NCI-H226 (cell line): ENCODE measurements around the gene CHCHD10.

Experiments
- DNase-seq: peaks from one replicate; pipeline ENCODE4 v3.0.0-alpha.2; 2015

The CHCHD10 gene

DNA sequence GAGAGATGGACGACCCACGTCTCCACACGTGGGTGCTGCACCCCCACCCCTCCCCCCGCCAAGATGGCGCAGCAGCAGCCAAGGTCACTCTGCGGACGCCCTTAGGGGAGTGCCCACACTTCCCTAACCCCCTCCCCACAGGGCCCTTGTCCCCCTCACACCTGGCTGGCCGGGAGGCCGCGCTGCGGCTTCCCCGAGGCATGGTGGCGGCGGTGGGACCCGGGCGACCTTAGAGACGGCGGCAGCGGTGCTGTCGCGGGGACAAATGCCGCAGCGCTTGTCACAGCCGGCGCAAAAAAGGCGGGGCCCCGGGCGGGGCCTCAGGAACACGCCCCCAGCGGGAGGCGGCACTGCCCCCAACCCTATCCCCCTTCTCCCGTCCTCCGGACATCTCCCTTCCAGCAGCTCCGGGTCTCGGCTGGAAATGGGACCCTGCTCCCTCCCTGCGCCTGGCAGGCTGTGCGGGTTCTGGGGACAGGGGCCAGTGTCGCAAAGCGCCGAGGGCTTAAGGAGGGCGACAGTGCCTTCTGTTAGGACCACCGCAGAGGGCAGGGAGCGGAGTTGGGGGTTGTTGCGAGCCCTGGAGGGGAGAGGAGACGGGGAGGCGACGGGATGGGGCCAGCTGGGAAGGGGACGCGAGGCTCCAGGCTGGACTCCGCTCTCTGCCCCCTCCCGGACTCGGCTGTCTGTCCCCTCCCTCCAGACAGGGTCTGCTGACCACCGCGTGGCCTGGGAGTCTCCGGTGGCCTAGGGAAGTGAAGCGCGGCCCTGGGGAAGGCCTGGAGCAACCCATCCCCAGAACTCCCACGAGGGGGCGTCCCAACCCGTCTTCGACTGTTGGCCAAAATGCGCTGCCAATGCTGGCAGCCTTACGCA lies at the start of gene CHCHD10:
TSS of gene CHCHD10 (minus strand) at position 300 of the 876 bp plus-strand sequence. CDS start at position 202, 98 bp downstream.
- DNase-seq, result no peak

DNA sequence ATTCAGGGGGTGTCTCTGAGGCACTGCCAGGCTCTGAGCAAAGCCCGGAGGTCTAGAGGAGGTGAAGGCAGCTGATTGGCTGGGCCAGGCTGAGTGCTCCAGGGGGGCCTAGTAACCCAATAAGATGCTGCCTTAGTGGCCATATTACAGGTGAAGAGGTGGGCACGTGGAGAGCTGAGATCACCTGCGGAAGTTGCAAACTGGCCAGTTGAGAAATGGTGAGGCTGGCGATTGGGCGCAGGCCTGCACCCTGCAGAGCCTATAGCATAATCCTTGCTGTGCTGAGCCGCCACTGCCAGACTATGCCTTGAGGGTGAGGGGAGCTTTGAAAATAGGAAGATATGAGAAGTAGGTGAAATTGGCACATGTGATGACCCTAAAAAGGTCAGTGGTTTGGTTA lies 49.4 kb upstream of the CHCHD10 start:
- DNase-seq, result no peak

DNA sequence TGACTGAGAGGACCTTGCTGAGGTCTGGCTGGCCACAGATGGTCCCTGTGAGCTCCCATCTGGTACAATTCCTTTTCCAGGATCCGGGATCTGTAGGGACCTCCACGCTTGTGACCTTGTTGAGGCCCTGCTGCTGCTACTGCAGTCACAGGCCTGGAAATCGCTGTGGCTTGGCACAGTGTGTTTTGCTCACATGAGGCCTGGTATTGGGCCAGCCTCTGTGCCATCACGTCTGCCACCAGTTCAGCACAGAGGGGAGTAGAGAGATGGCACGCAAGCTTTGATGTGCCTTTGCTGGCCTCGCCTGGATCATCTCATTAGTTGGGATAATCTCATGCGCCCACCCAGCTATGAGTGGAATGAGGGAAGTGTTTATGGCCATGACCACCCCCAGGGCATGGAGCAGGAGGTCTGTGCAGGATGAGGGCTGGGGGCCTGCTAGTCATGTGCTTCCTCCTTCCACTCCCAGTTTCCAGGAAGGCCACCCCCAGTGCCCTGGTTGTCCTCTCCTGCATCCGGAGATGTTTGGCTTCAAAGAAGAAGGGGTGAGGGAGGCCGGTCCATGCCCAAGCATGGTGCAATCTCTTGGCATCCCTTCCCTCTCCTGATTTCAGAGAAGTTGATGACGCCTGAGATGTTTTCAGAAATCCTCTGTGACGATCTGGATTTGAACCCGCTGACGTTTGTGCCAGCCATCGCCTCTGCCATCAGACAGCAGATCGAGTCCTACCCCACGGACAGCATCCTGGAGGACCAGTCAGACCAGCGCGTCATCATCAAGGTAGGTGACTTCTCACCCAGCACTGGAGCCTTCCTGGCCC lies 48.6 kb upstream of the CHCHD10 start:
- DNase-seq, result no peak

DNA sequence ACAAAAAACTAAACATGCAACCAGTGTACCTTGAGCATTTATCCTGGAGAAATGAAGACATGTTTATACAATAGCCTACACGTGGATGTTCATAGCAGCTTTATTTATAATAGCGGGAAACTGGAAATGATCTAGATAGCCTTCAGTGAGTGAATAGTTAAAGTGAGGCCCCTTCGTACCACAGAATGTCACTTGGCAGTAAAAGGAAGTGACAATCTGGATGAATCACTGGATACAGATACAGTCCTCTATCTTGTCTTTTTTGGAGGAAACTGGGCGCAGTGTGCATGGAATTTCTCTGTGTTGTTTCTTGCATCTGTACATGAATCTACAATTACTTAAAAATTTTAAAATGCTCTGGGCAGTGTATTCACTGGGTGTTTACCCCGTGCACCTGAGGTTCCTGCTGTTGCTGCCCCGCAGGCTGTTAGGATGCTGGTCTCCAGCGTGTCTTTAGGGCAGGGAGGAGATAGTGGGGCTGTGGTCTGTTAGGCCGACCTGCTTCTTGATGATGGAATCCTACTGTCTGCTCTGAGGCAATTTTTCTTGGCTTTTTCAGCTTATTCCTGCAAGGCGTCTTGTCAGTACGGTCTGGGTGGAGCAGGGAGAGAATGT lies 47.9 kb upstream of the CHCHD10 start:
- no peak for DNase-seq

DNA sequence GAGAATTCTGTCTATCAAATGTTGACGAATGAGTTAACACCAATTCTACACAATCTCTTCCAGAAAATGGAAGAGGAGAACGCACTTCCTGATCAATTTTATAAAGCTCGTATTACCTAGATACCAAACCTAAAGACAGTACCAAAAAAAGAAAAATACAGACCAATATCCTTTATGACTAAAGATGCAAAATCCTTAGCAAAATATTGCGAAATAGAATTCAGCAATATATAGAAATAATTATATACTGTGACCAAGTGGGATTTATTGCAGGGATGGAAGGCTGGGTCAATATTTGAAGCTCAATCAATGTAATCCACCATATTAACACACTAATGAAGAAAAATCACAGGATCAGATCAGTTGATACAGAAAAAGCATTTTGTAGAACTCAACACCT lies 44.6 kb upstream of the CHCHD10 start:
- DNase-seq, result no peak

DNA sequence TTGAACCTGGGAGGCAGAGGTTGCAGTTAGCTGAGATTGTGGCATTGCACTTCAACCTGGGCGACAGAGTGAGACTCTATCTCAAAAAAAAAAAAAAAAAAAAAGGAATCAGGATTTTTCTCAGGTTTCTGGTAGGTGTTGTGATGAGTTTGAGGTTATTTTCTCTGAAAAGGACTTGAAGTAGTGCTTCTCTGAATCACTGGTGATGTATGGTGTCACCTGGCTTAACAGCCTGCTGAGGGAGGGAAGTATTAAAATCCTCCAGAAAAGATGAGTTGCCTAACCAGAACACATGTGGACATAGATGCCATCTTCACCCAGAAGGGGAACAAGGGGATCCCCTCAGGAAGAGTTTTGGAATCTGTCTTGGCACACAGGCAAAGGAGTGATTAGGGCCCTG lies 39.1 kb upstream of the CHCHD10 start:
- no peak for DNase-seq

DNA sequence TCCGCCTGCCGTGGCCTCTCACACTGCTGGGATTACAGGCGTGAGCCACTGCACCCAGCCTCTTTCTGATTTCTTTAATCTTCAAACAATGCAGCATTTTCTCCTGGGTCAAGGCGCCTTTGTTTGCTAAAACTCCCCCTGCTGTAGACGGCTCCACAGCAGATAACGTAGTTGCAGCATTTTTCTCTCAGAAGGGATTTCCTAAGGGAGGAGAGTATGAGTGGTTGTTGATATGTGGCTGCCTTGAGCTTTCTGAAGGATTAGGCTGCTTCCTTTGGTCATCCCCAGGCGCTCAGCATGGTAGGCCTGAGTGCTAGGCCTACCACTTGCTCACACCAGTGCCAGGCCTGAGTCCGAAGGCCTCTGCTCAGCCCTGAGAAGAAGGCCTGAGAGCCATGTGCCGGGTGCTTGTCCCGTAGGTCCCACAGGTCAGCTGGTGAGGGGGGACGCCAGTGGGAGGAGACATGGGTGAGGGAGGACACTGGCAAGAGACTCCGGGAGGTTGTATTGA lies 37.1 kb upstream of the CHCHD10 start:
- DNase-seq, result no peak

DNA sequence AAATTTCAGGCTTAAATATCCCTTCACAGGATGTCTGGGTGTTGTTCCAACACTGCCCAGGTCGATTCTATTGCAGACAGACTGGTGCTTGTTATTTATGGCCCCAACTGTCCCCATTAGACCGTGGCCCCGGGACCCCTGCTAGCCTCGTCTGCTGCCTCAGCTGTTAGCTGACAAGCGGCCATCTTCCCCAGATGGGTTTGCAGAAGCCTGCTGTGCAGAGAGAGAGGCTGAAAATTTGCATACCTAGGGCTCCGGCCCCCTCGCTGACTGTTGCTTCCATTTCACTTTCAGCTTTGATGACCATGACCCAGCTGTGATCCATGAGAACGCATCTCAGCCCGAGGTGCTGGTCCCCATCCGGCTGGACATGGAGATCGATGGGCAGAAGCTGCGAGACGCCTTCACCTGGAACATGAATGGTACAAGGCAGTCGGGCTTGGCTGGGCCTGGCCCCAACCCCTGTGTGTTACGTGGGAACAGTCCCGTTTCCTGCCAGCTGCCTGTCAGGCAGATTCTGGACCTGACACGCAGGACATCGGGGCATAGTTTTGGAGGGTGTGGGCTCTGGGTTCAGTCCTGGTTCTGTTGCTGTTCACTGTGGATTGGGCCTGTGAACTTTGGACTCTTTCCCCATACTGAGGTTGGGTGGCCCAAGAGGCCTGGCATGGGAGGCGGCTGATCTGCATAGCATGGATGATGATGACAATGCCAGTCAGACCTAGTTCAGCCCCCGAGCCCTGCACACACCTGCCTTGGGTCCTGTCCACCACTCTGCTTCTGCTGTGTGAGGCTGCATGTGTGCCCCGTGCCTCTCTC lies 35.4 kb upstream of the CHCHD10 start:
- no peak for DNase-seq

DNA sequence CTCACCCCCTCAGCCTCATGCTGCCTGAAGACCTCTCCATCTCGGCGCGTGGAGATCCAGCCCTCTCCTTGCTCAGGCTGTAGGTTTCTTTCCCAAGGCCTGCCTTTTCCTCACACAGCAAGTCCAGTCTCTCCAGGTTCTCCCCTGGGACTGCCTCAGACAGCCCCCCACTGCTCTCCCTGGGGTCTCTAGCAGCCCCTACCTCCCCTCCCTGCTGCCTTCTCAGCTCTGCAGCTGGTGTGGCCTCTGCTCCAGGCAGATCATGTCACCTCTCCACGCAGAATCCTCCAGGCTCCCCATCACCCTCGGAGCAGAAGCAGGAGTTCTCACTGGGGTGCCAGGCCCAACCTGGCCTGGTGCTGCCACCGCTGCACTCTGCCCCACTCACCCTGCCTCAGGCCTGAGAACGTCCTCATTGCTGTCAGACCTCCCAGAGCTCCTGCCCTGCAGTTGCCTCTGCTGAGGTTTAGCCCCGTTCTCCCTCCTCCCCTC lies 34.2 kb upstream of the CHCHD10 start:
- DNase-seq, result no peak

DNA sequence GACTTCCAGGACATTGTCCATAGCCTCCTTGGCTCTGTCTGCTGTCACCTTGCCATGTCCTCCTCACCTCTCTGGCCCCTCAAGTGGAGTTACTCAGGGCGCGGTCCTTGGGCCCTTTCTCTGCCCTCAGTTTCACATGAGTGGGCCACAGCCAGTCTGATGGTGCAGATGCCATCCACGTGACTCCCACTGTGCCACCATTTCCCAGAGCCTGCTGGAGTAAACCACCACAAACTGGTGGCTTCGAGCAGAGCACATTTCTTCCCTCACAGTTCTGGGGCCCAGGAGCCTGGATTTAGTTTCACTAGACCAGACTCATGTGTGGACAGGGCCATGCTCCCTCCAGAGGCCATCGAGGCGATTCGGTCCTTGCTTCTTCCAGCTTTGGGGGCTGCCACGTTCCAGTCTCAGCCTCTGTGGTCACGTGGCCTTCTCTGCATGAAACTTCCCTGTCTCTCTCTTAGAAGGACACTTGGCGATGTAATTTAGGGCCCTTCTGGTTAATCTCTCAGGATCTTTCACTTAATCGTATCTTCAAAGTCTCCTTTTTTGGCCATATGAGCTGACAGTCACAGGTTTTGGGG lies 33.6 kb upstream of the CHCHD10 start:
- DNase-seq, result no peak

DNA sequence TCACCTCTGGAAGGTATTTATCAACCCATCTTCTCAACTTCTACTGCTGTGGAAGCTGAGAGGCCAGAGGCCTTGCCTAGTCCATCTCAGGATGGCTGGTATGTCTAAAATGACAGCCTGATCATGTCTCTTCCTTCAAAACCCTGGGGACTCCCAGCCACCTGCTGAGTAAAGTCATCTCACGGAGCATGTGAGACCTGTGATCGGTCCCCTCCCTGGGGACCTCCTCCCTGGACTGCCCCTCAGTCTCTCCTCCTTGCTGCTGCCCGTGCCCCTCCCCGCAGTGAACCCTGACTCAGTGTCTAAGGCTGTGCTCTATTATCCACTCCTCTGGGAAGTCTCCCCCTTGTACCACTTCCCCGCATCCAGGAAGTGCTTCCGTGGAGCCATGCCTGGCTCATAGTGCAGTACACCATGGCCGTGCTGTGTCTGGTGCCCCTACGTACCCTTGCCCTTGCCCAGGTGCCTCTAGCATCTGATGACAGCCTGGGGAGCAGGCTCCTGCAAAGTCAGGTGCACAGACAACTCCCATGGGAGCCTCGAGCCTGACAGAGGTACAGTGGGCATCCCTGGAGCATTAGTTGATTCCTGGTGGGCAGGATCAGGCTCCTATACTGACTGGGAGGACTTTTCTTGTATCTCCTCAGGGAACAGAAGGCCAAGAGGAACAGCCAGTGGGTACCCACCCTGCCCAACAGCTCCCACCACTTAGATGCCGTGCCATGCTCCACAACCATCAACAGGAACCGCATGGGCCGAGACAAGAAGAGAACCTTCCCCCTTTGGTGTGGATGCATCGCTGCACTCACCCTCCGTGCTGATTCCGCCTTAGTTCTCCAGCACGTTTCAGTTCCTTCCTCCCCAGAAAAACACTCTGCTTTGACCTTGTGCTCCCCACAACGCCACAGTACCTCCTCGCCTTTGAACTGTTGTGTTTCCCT lies 32.8 kb upstream of the CHCHD10 start:
- no peak for DNase-seq

DNA sequence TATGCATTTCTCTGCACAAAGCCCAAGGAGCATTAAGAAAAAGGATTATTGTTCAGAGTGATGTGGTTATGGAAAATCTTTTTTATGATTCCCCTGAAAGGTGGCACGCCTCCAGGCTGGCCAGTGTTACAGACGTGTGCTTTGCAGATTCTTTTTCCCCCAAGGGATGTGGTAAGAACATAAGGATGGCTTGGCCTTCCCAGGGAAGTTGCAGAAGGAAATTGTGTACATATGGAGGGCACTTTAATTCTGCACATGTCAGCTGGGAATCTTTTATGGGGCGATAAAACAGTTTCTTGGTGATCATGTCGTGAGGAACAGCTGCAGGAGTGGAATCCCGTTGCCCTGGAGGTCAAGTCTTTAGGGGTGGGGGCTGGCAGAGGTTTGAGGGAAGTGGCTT lies 28.7 kb upstream of the CHCHD10 start:
- DNase-seq, result no peak

DNA sequence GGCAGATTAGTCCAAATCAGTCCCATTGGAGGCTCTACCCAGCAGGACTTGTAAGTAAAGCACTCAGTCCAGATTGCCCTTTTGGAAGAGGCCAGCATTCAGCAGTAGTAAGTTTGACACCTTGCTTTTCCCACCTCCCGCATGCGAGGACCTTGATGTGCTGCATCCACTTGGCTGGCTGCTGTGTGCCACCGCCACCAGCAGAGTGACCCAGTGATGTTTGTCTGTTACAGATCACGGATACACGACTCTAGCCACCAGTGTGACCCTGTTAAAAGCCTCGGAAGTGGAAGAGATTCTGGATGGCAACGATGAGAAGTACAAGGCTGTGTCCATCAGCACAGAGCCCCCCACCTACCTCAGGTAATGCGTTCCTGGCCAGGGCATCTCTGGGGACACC lies 25.6 kb upstream of the CHCHD10 start:
- DNase-seq, result no peak

DNA sequence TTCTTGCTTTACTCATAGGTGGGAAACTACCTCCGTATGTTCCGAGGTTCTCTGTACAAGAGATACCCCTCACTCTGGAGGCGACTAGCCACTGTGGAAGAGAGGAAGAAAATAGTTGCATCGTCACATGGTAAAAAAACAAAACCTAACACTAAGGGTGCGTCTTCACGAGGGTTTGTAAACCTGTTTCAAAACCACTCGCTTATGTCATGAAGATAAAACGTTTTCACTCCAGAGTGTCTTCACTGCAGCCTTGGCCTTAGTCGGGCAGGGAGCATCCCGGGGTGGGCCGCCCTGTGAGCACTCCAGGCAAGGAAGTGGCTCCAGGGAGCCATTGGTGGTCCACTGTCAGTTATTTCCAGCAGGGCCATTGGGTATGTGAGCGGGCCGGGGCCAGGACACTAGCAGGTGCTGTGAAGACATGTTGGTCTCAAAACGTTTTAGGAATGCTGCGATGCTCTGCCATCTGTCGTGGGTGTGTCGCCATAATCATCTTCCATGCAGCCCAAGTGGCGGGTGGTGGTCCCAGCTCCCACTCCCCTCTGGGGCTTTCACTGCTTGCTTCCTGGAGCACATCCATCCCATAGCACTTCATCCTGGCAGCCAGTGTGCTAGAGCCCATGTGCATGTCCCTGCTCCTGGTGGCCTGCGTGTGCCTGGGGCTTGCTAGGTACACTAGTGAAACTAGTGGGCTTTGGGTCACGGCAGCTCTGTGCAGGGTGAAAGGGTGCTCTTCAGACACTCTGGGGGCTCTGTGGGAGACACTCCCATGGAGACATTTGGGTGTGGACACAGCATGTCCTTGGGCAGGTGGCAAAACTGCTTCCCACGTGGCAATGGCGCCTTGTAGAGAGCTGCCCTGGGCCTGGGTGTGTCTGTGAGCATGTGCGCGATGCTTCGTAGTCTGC lies 24.2 kb upstream of the CHCHD10 start:
- DNase-seq, result no peak

DNA sequence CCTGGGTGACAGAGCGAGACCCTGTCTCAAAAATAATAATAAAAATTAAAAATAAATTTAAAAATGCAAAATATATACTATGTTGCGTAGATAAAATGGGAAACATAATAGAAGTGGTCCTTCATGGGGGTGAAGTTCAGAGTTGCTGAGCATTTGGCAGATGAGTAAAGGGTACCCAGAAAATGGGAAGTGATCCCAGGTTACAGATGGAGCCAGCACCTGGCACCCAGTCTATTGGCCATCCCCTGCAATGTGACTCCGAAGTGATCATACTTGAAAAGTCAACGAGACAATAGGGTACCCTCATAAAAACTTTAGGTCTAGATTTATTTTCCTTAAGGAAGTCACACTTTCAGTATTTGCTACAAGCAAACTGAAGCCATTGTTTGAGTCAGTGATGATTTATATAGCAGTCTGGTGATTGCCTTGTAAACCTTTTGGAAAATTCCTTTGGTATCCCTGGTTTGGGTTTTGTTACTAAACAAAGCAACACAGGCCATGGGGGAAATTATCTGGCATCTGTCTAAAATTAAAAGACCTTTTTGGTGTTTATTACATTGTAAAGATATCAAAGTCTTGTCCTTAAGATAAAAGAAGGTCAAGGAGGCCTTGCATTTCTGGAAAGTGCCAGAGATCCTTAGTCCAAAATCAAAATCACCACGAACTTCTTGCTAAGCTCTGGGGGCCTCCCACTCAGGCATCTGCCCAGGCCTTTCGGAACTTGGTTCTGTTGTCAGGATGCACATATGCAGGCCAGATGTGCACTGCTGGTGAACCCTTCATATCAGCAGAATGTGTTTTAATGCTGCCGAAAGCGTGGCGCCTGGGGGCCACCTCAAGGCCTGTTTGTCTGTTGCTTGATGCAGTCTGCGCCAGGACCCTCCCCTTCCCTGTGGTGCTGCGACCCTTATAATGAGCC lies 23.3 kb upstream of the CHCHD10 start:
- no peak for DNase-seq

DNA sequence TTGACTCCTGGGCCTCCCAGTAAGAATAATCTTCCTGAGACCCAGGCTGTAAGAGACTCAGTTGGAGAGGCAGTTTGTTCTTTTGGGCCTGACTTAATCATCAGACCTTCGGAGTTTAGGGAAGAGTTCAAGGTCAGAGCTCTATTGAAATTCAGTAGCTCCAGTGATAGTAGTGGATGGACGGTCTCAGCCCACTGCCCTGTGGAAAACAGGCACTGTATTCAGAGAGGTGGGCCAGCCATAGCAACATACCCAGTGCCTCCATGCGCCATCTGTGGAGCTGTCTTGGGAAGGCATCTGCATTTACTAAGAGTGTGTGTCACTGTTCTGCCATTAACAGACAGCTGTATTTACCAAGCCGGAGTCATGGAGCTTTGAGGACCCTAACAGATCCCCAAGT lies 21.9 kb upstream of the CHCHD10 start:
- no peak for DNase-seq

DNA sequence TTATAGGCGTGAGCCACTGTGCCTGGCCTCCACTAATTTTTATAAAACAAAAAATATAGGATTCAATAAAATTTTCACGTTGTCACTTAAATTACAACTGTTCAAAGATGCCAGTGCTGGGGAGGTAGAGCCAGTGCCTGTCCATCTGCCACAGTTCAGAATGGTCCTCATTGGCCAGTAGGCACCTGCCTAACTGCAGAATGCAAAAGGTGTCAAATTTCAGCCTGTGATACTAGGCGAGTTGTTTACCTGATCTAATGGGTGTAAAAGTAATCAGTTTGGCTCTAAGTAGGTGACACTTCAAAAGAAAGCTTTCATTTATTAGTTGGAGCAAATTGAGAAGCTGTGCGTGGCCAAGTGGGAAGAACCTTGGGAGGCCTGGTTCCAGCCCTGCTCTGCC lies 21.3 kb upstream of the CHCHD10 start:
- no peak for DNase-seq

DNA sequence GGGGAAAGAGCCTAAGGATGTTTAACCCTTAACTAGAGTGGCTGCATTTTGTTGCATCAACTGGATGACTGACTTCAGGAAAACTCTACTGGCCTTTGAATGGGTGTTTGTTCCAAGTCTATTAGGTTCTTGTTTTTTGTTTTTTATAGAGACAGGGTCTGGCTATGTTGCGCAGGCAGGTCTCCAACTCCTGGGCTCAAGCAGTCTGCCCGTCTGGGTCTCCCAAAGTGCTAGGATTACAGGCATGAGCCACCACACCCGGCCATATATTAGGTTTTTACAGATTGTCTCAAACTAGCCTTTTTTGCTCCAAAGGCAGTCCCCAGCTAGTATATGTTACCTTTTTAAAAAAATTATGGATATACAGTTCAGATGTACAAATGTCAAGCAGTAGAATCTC lies 20.1 kb upstream of the CHCHD10 start:
- no peak for DNase-seq

DNA sequence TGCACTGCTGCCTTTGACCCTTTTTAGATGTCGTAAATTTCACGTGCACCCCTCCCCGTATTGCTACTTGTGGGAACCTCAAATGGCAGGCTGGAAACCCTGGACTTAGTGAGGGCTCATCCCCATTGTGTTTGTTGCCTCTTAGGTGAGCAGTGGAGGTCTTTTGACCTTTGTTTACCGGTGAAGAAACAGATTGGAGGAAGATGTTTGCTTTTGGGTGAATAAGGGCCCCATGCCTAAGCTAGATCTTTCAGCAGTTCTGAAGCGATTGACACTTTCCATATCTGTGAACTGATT lies 19.8 kb upstream of the CHCHD10 start:
- no peak for DNase-seq
